Endodermal cell (in vitro differentiated cells): ENCODE measurements around the gene ZFP92. TPM values are rescaled to one million over a fixed set of nuclear protein-coding genes. Genes with fewer than 3 reads are reported as not detected.

Experiments used
- DNase-seq: peaks from one replicate; pipeline ENCODE4 v3.0.0-alpha.2; 2017
- H3K27ac ChIP-seq: 2 replicates; pipeline ENCODE4 v1.5.1; 2013; ENCODE audit warnings: mild to moderate bottlenecking, low read depth, low read length, moderate library complexity
- H3K27me3 ChIP-seq: 2 replicates; pipeline ENCODE4 v1.6.1; 2013; ENCODE audit warnings: mild to moderate bottlenecking, low read length, moderate library complexity; ENCODE audit not compliant: insufficient read depth, control insufficient read depth, poor library complexity, severe bottlenecking
- H3K36me3 ChIP-seq: 2 replicates; pipeline ENCODE4 v1.7.0; 2013; ENCODE audit warnings: mild to moderate bottlenecking, low read length, moderate library complexity; ENCODE audit not compliant: control insufficient read depth, insufficient read depth
- H3K4me1 ChIP-seq: one replicate; pipeline ENCODE4 v1.7.0; 2013; ENCODE audit warnings: low read length; ENCODE audit not compliant: control insufficient read depth, insufficient read depth
- H3K4me3 ChIP-seq: 2 replicates; pipeline ENCODE4 v1.5.1; 2013; ENCODE audit warnings: mild to moderate bottlenecking, low read length, moderate library complexity
- H3K9ac ChIP-seq: 2 replicates; pipeline ENCODE4 v1.6.1; 2013; ENCODE audit warnings: mild to moderate bottlenecking, low read length, moderate library complexity; ENCODE audit not compliant: poor library complexity, severe bottlenecking; ENCODE audit errors: extremely low read depth
- H3K9me3 ChIP-seq: 2 replicates; pipeline ENCODE4 v1.6.1; 2013; ENCODE audit warnings: mild to moderate bottlenecking, low read length, moderate library complexity; ENCODE audit not compliant: control insufficient read depth
- H3K27ac Mint-ChIP-seq: 2 replicates; pipeline ENCODE4 v1.8.0; 2020; ENCODE audit warnings: mixed read lengths
- H3K27me3 Mint-ChIP-seq: 2 replicates; pipeline ENCODE4 v1.8.0; 2021; ENCODE audit warnings: mild to moderate bottlenecking, mixed read lengths; ENCODE audit not compliant: insufficient read depth
- H3K36me3 Mint-ChIP-seq: 2 replicates; pipeline ENCODE4 v1.8.0; 2020; ENCODE audit warnings: low read depth, mixed read lengths
- H3K4me1 Mint-ChIP-seq: 2 replicates; pipeline ENCODE4 v1.8.0; 2020; ENCODE audit warnings: mixed read lengths
- H3K4me3 Mint-ChIP-seq: 2 replicates; pipeline ENCODE4 v1.8.0; 2020; ENCODE audit warnings: mild to moderate bottlenecking, moderate library complexity, mixed read lengths
- H3K9me3 Mint-ChIP-seq: 2 replicates; pipeline ENCODE4 v1.8.0; 2020; ENCODE audit warnings: mild to moderate bottlenecking, mixed read lengths
- CTCF ChIP-seq: fragments of 200-600 bp; sonication (generic); conservative IDR thresholded peaks from 2 replicates; pipeline ENCODE4 v1.5.0; 2021; ENCODE audit warnings: antibody characterized with exemption, mild to moderate bottlenecking
- WGBS, 2 experiments: methylation state at CpG; one replicate each; pipeline versions ENCODE4 v1.1.5 to v1.1.7; 2013; ENCODE audit warnings: missing lambda C conversion rate in 2 of 2, mixed read lengths in 1 of 2; ENCODE audit not compliant: insufficient coverage in 1 of 2, insufficient read length in 1 of 2; 5-methylcytosine and 5-hydroxymethylcytosine counted together
- total RNA-seq, 2 donors: library from RNA; stranded (reverse); fragmentation: NEBNext Ultra II Directional in 1 of 2; extraction: Animal tissue kit (Norgen Biotek cat#: 25700) in 1 of 2; gene quantifications; 2 replicates in 1 of 2; 3 replicates in 1 of 2; pipeline ENCODE4 v1.2.1, GENCODE V29; 2021

ZFP92 gene
- total RNA-seq, 2 donors from 2014 or later, result 0.29 to 0.31 TPM

GRCh38 chrX:153371256-153371655 is 40.0 kb upstream of the ZFP92 start:
- H3K9me3 Mint-ChIP-seq, result peaks cover 54% of the 10 kb centered on the region

GRCh38 chrX:153372949-153373348 is 38.3 kb upstream of the ZFP92 start:
- Mint-ChIP-seq H3K4me1 (no peaks in the 10 kb centered on the region), H3K9me3 (peaks cover 69% of the 10 kb centered on the region), H3K27ac (no peak overlapping the region), H3K27me3 (no peaks in the 10 kb centered on the region), H3K36me3 (no peaks in the 10 kb centered on the region), H3K4me3 (no peak overlapping the region)
- TF ChIP-seq CTCF, result no peak
- Histone ChIP-seq H3K4me3 (no peak overlapping the region), H3K36me3 (no peaks in the 10 kb centered on the region), H3K27me3 (no peaks in the 10 kb centered on the region), H3K9me3 (no peaks in the 10 kb centered on the region), H3K4me1 (no peaks in the 10 kb centered on the region), H3K9ac (no peak overlapping the region), H3K27ac (no peak overlapping the region)
- no peak for DNase-seq

More at GRCh38 chrX:153371256-153371655, 40.0 kb upstream of the ZFP92 start:
- no peaks in the 10 kb centered on the region for H3K9me3 ChIP-seq
- H3K4me1 Mint-ChIP-seq, result no peaks in the 10 kb centered on the region
- no peaks in the 10 kb centered on the region for H3K36me3 Mint-ChIP-seq
- H3K36me3 ChIP-seq, result no peaks in the 10 kb centered on the region
- no peak for TF ChIP-seq CTCF
- no peaks in the 10 kb centered on the region for H3K27me3 Mint-ChIP-seq
- DNase-seq, result no peak
- no peak overlapping the region for H3K4me3 Mint-ChIP-seq
- H3K4me1 ChIP-seq, result no peaks in the 10 kb centered on the region
- H3K9ac ChIP-seq, result no peak overlapping the region
- WGBS, 2 experiments, result 96% methylated on average over 3 of the region's 3 CpGs; no CpG with 5 or more reads in 1 of the 2 experiments
- H3K27ac ChIP-seq, result no peak overlapping the region
- no peak overlapping the region for H3K27ac Mint-ChIP-seq
- no peak overlapping the region for H3K4me3 ChIP-seq
- H3K27me3 ChIP-seq, result no peaks in the 10 kb centered on the region

GRCh38 chrX:153374426-153374825 is 36.8 kb upstream of the ZFP92 start:
- no peak overlapping the region for H3K4me3 Mint-ChIP-seq

More at GRCh38 chrX:153374426-153374825, 36.8 kb upstream of the ZFP92 start:
- no peaks in the 10 kb centered on the region for H3K27me3 ChIP-seq
- Mint-ChIP-seq H3K27me3 (peaks cover 1% of the 10 kb centered on the region), H3K9me3 (peaks cover 79% of the 10 kb centered on the region), H3K27ac (no peak overlapping the region), H3K4me1 (no peaks in the 10 kb centered on the region), H3K36me3 (no peaks in the 10 kb centered on the region)
- peak; percentile 43 for TF ChIP-seq CTCF
- H3K9ac ChIP-seq, result no peak overlapping the region
- no peaks in the 10 kb centered on the region for H3K9me3 ChIP-seq
- no peak for DNase-seq
- no peak overlapping the region for H3K4me3 ChIP-seq
- H3K27ac ChIP-seq, result no peak overlapping the region
- H3K4me1 ChIP-seq, result no peaks in the 10 kb centered on the region
- 76 to 84% methylated on average over 3 to 7 of the region's 7 CpGs for WGBS, 2 experiments
- no peaks in the 10 kb centered on the region for H3K36me3 ChIP-seq
